HG03103 (cell line): ENCODE data around the gene FBXO2.

ENCODE experiments used
- ATAC-seq: cut with Tn5 transposase; IDR thresholded peaks from one replicate; pipeline ENCODE4 v1.9.1; 2021; ENCODE audit warnings: low read depth; ENCODE audit not compliant: unreplicated experiment

FBXO2 gene

GRCh38 chr1:11654137-11654938 is at the start of gene FBXO2, which contains the start of gene FBXO44:
Gene FBXO2, minus strand, starts transcription at chr1:11654429. Its CDS starts 89 bp downstream, at chr1:11654340.
Gene FBXO44, plus strand, starts transcription at chr1:11654877. Its CDS starts 959 bp downstream, at chr1:11655836.
- ATAC-seq, result no peak

GRCh38 chr1:11703357-11704193 is 49.3 kb upstream of the FBXO2 start:
- no peak for ATAC-seq

DNA sequence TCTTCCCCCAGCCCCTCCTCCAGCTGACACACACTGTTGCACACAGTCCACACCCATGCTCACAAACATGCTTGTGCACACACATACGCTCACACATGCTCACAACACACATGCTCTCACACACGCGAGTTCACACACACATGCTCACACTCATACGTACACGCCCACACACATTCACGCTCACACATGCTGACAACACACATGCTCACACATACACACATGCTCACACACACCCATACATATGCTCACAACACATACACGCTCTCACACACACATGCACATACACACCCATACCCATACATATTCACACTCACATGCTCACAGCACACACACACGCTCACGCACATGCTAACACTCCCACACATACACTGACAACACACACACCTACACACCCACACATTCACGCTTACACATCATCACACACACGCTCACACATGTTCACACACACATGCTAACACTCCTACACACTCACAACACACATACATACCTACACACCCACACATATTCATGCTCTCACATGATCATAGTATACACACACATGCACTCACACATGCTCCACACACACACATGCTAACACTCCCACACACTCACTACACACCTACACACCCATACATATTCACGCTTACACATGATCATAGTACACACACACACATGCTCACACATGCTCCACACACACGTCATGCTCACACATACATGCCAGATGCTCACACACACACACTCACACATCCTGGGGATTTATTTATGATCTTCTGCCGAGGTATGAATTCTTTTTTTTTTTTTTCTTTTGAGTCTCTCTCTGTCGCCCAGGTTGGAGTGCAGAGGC is 48.0 kb upstream of the FBXO2 start:
- ATAC-seq, result no peak

DNA sequence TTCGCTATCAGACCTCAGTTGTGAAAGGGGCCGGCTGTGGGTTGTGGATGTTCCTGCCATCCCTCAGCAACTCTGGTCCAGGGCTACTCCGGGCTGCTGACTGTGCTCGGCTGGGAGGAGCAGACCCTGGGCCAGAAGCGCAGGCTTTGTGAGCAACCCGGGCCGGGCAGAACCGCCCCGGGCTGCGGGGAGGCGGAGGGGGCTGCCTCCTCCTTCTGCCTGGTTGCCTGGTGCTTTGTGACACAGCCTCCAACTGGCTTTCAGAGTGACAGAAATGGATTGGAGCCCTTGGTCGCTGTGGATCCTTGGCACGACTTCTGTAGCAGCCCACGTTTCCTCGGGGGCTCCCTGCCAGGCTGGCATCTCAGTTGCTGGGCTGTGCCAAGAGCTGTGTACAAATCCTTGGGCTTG is 47.3 kb upstream of the FBXO2 start:
- no peak for ATAC-seq

DNA sequence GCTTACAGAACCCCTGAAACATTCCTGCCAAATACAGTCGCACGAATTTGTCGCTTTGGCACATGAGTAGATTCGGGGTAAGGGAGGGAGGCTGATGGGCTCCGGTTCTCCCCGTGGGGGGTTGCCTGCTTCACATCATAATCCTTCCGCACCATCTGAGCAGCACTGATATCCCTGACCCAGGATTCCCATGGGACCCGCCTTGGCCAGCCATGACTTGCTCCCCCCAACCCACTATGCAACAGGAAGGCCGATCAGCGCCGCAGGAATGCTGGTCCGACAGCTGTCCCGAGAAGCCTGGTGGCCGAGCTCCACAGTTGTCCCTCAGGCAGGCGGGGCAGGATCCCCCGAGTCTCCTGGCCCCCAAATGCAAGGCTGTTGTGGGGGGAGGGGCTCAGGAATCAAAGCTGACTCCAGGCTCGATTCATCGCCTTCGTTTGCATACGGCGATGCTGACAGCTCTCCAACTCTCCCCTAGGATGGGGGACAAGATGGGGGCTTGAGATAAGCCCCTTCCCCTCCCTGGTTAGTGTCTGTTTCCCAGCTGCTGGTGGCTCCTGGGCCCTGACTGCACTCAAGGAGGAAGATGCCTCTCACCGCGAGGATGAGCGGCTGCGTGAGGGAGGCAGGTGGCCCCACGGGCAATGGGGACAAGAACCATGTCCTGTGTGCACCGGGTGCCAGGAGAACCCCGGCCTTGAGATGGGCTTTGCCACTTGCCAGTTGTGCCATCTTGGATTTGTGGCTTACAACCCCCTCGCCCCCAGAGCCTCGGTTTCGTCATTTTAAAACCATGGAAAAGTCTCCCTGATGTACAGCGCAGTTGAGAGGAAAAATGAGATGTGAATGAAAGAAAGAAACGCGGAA is 46.6 kb upstream of the FBXO2 start:
- ATAC-seq, result no peak

- ATAC-seq, result no peak
Measured at GRCh38 chr1:11697893-11698210, 43.6 kb upstream of the FBXO2 start.

GRCh38 chr1:11697188-11697892 is 43.1 kb upstream of the FBXO2 start:
- no peak for ATAC-seq

- ATAC-seq, result no peak
Measured at GRCh38 chr1:11695861-11696260, 41.6 kb upstream of the FBXO2 start.

DNA sequence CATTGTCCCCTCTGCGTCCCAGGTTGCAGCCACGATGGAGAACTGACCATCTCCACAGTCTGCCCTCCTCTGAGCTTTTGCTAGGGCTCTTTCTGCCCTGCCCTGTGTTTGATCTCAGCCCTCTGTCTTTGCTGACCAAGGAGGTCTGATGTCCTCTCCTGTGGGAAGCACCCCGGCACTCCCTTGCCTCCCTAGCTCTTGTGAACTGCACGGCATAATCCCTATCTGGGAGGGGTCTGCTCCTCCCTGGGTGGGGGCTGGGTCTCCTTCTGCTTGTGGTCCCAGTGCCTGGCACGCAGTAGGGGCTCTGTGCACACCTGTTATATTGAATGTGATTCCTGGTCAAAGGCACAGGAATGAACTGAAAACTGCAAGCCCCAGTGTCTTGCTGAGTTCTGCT is 39.7 kb upstream of the FBXO2 start:
- no peak for ATAC-seq

GRCh38 chr1:11693024-11693590 is 38.9 kb upstream of the FBXO2 start:
- ATAC-seq, result no peak

GRCh38 chr1:11691928-11692711 is 37.9 kb upstream of the FBXO2 start:
- ATAC-seq, result no peak

- ATAC-seq, result no peak
Measured at GRCh38 chr1:11691302-11691914, 37.2 kb upstream of the FBXO2 start, which contains the start of gene DRAXIN. Gene DRAXIN, plus strand, starts transcription at chr1:11691710. Its CDS starts 14,549 bp downstream, at chr1:11706259.

GRCh38 chr1:11690397-11691301 is 36.4 kb upstream of the FBXO2 start:
- ATAC-seq, result no peak

- ATAC-seq, result no peak
Measured at GRCh38 chr1:11688506-11688905, 34.3 kb upstream of the FBXO2 start.

DNA sequence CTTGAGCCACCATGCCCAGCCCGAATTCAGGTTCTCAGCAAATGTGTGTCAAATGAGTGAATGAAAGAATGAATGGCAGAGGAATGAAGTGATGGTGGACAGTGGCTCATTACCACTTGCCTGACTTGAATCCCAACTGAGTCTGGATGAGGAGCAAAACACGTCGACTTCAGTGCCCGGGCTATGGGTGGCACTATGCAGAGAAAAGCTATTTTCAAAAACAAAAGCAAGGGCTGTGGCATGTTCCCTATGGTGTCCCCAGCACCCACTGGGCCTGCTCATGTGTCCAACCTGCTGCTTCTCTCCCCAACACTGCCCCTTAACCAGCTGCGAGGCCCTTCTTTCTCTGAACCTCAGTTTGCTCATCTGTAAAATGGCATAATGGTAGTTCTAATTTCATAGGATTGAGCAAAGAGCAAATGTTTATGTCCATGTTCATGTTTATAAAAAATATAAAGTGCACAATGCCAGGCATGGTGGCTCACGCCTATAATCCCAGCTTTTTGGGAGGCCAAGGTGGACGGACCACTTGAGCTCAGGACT is 31.1 kb upstream of the FBXO2 start:
- ATAC-seq, result no peak

DNA sequence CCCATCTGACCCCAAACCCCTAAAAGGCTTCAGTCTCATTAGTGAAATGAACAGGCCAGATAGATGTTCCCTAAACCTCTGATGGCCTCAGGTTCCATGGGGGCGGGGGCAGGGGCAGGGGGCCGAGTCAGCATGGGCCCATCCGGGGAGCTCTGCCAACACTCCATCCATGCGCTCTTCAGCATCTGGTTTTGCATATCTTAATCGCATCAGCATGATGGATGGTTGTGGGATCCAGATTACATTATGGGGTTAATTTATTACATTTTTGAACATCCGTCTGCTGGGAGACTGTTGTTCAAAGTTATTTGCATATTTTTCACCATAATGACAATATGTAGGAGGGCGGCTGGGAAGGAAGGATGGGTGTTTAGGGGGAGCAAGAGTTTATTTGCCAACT is 29.8 kb upstream of the FBXO2 start:
- no peak for ATAC-seq
